ENCODE results near the gene TAB3. TPM values are rescaled to one million over a fixed set of nuclear protein-coding genes. Genes with fewer than 3 reads are reported as not detected.

The TAB3 gene
- total RNA-seq, 2 donors from 2014 or later = 34.8 to 40.6 TPM

- Histone ChIP-seq H3K4me1 (ENCODE audit: control insufficient read depth in 1 of 2, low read depth in 2 of 2) (no peaks in the 10 kb centered on the region), H3K4me3 (no peak overlapping the region), H3K36me3 (no peaks in the 10 kb centered on the region), H3K27me3 (replicated peaks; ENCODE audit: insufficient read depth) (no peaks in the 10 kb centered on the region), H3K9me3 (no peaks in the 10 kb centered on the region), H3K27ac (no peak overlapping the region)
- DNase-seq (ENCODE audit: low spot score) (no peak), ATAC-seq (ENCODE audit: insufficient number of reproducible peaks, low FRiP score, low read depth) (no peak)
- TF ChIP-seq CTCF (IDR thresholded peaks at IDR 0.05) = no peak
Measured at GRCh38 chrX:30777575-30777974, 111.5 kb downstream of the TAB3 start.

Other genes with a start within 250 kb of the TAB3 start
- gene GK, start 235.8 kb downstream of the TAB3 start, total RNA-seq = 10 to 100 TPM; 12.9 to 15.2 TPM
- not detected for gene FTHL17, start 182.8 kb upstream of the TAB3 start, total RNA-seq